HepG2 (cell line): Measurements from ENCODE around the gene TMEM187. TPM values are rescaled to one million over a fixed set of nuclear protein-coding genes. Genes with fewer than 3 reads are reported as not detected.

Experiments
- ATAC-seq: fragments of 200-7000 bp; cut with Tn5 transposase; 3 replicates; pipeline ENCODE4 v1.9.1; 2020; ENCODE audit warnings: mild to moderate bottlenecking, moderate library complexity
- BruUV-seq: library from RNA; stranded (reverse); fragments of 400-500 nt; replicated peaks from 2 replicates; lab custom pipeline; 2021; lab: Mats Ljungman, UMichigan
- CTCF ChIA-PET: fragments of 300-600 bp; formaldehyde crosslinking; extraction: SDS; loops from one replicate; lab custom pipeline; 2021; ENCODE audit warnings: low total read pairs, inconsistent platforms, low intra/inter-chr PET ratio; lab: Yijun Ruan, JAX
- POLR2A ChIA-PET: fragments of 350-600 bp; sonication (Branson Sonifier 250); formaldehyde crosslinking; loops from one replicate; lab custom pipeline; 2020; ENCODE audit warnings: antibody characterized with exemption, inconsistent platforms; lab: Yijun Ruan, JAX
- DNase-seq: peaks from one replicate; pipeline ENCODE4 v3.0.0-alpha.2; 2015; ENCODE audit warnings: low spot score
- FAIRE-seq: peaks from 3 replicates; lab custom pipeline; 2011; peaks lifted over from hg19 to GRCh38; lab: Jason Lieb, UNC
- H2AFZ ChIP-seq: one replicate; pipeline ENCODE4 v1.6.1; 2011; ENCODE audit warnings: low read length, inconsistent platforms
- H3K27ac ChIP-seq: fragments of 300-600 bp; 3 replicates; pipeline ENCODE4 v1.8.0; 2011; ENCODE audit warnings: mixed run types, mild to moderate bottlenecking, mixed read lengths, low read length, inconsistent platforms; ENCODE audit not compliant: insufficient read depth; ENCODE audit errors: extremely low read length
- H3K27me3 ChIP-seq, 2 experiments: fragments of 200-600 bp in 1 of 2; 2 replicates in 1 of 2; 3 replicates in 1 of 2; pipeline versions ENCODE4 v1.6.0 to v1.8.0; 2011; ENCODE audit warnings: low read length in 2 of 2, mild to moderate bottlenecking in 2 of 2, moderate library complexity in 2 of 2, inconsistent platforms in 1 of 2; ENCODE audit not compliant: insufficient read depth in 2 of 2, control insufficient read depth in 1 of 2
- H3K36me3 ChIP-seq, 2 experiments: fragments of 200-600 bp in 1 of 2; replicated peaks in 1 of 2; 2 replicates in 1 of 2; 3 replicates in 1 of 2; pipeline versions ENCODE4 v1.5.1 to v1.8.0; 2011; ENCODE audit warnings: low read length in 2 of 2, inconsistent platforms in 1 of 2; ENCODE audit not compliant: insufficient read depth in 2 of 2, control insufficient read depth in 1 of 2
- H3K4me1 ChIP-seq: 2 replicates; pipeline ENCODE4 v1.5.1; 2012; ENCODE audit warnings: low read length, inconsistent platforms; ENCODE audit not compliant: insufficient read depth
- H3K4me2 ChIP-seq: 2 replicates; pipeline ENCODE4 v1.6.0; 2011; ENCODE audit warnings: low read depth, low read length, inconsistent platforms
- H3K4me3 ChIP-seq, 3 experiments: fragments of 200-600 bp in 1 of 3; sonication (generic), shearing (Covaris generic) in 1 of 3; replicated peaks in 1 of 3; 2 replicates each; pipeline ENCODE4 v1.5.1; 2011 to 2016; ENCODE audit warnings: low read length in 3 of 3, inconsistent platforms in 2 of 3, low read depth in 2 of 3, mild to moderate bottlenecking in 2 of 3, control low read depth in 1 of 3, mixed read lengths in 1 of 3; ENCODE audit not compliant: insufficient read depth in 1 of 3
- H3K79me2 ChIP-seq: one replicate; pipeline ENCODE4 v1.6.1; 2011; ENCODE audit warnings: low read length, inconsistent platforms; ENCODE audit not compliant: insufficient read depth
- H3K9ac ChIP-seq: 2 replicates; pipeline ENCODE4 v1.6.0; 2011; ENCODE audit warnings: mild to moderate bottlenecking, low read depth, low read length, inconsistent platforms; ENCODE audit not compliant: insufficient read depth
- H3K9me3 ChIP-seq: 2 replicates; pipeline ENCODE4 v1.5.1; 2012; ENCODE audit warnings: mild to moderate bottlenecking, low read length
- H4K20me1 ChIP-seq: 2 replicates; pipeline ENCODE4 v1.6.0; 2011; ENCODE audit warnings: inconsistent platforms, mild to moderate bottlenecking, low read length, moderate library complexity; ENCODE audit not compliant: insufficient read depth
- NFE2L2 ChIP-seq: fragments of 150-350 bp; IDR thresholded peaks from 2 replicates; pipeline ENCODE4 v1.6.1; 2014; ENCODE audit warnings: low read length
- RBM22 ChIP-seq: fragments of 200-400 bp; formaldehyde crosslinking; optimal IDR thresholded peaks from 2 replicates; pipeline ENCODE3; 2017; ENCODE audit warnings: mild to moderate bottlenecking, low read length, moderate library complexity
- SNAI1 ChIP-seq: sonication (generic); formaldehyde crosslinking; IDR thresholded peaks from 2 replicates; pipeline ENCODE4 v1.5.0; 2020; ENCODE audit warnings: mild to moderate bottlenecking, missing genetic modification reagents, borderline replicate concordance
- TRIM24 ChIP-seq: sonication (generic); formaldehyde crosslinking; IDR thresholded peaks from 2 replicates; pipeline ENCODE4 v1.8.0; 2022; ENCODE audit warnings: mild to moderate bottlenecking, missing genetic modification reagents
- ZNF24 ChIP-seq: fragments of 450-650 bp; IDR thresholded peaks from 2 replicates; pipeline ENCODE4 v1.6.1; 2017; ENCODE audit warnings: antibody characterized with exemption, mild to moderate bottlenecking
- ZNF253 ChIP-seq: sonication (generic); formaldehyde crosslinking; IDR thresholded peaks from 2 replicates; pipeline ENCODE4 v1.8.0; 2022; ENCODE audit warnings: mild to moderate bottlenecking, missing genetic modification reagents, borderline replicate concordance
- ZNF333 ChIP-seq: sonication (generic); formaldehyde crosslinking; IDR thresholded peaks from 2 replicates; pipeline ENCODE4 v1.4.0; 2020; ENCODE audit warnings: mild to moderate bottlenecking, missing genetic modification reagents, borderline replicate concordance
- ZNF33B ChIP-seq: sonication (generic); formaldehyde crosslinking; IDR thresholded peaks from 2 replicates; pipeline ENCODE4 v1.5.1; 2020; ENCODE audit warnings: mild to moderate bottlenecking, missing genetic modification reagents
- ZNF383 ChIP-seq: sonication (generic); formaldehyde crosslinking; IDR thresholded peaks from 2 replicates; pipeline ENCODE4 v1.4.0; 2020; ENCODE audit warnings: missing genetic modification reagents, mild to moderate bottlenecking, borderline replicate concordance
- WGBS: methylation state at CpG from one replicate; pipeline ENCODE4 v1.1.6; 2017; ENCODE audit warnings: low lambda C conversion rate; 5-methylcytosine and 5-hydroxymethylcytosine counted together
- in situ Hi-C: cut with HindIII; loops from 2 replicates; pipeline ENCODE4 v1.10.0; 2017; ENCODE audit warnings: low pct_unique_long_range_greater_than_20kb; ENCODE audit not compliant: extremely low pct_ligation_motif_present
- intact Hi-C: fragments of 100-400 bp; cut with micrococcal nuclease; formaldehyde crosslinking; loops from one replicate; pipeline ENCODE4 v1.10.0; 2022; ENCODE audit not compliant: unreplicated experiment
- polyA plus RNA-seq, 8 experiments: library from polyadenylated mRNA; depleted of rRNA in 3 of 8; stranded (reverse) in 7 of 8; unstranded in 1 of 8; fragments of >200 nt; fragmentation: Illumina TruSeq in 4 of 8; extraction: Trizol in 4 of 8; gene quantifications; 2 replicates each; pipeline versions ENCODE4 v1.2.1 to v1.2.3, GENCODE V29; 2011 to 2016; ENCODE audit warnings: low read depth in 4 of 8, missing spikeins in 1 of 8, mixed read lengths in 1 of 8; ENCODE audit not compliant: insufficient read depth in 1 of 8
- total RNA-seq, 5 experiments: library from RNA; depleted of rRNA; stranded (reverse); fragments of >200 nt; fragmentation: Illumina TruSeq; extraction: Trizol; gene quantifications; 2 replicates each; pipeline ENCODE4 v1.2.3, GENCODE V29; 2016; ENCODE audit warnings: low read depth in 1 of 5
- TF ChIP-seq, protein P1 (sequence below): sonication (generic); formaldehyde crosslinking; IDR thresholded peaks from 2 replicates; pipeline ENCODE4 v1.8.0; 2022; ENCODE audit warnings: missing genetic modification reagents, mild to moderate bottlenecking, moderate library complexity, borderline replicate concordance
- TF ChIP-seq, protein P2 (sequence below): IDR thresholded peaks from 2 replicates; pipeline ENCODE4 v1.6.1; 2016; ENCODE audit warnings: missing genetic modification reagents, missing compliant biosample characterization

Gene TMEM187
- total and polyA plus RNA-seq, 2 of the 13 experiments (the other 11 are each of a cell fraction or from before 2014, with no cell fraction given), result 2.2 to 6.2 TPM

DNA sequence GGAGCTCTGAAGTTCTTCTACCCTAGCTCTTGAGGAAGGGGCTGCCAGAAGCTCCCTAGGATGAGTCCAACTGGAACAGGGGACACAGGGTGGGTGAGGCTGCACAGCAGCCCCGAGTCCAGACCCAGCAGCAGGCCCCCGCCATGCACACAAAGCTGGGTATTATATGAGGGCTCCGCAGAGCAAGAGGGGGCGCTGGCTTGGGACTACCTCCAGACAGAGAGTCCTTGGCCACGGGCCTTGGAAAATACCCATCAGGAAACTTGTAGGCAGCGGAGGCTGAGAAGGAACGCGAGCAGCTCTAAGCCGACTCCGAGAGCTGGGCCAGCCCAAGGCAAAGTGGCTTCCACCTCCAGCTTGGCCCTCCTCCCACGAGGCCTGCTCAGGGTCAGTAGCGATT lies 9.0 kb upstream of the TMEM187 start:
- DNase-seq (no peak), ATAC-seq (no peak), FAIRE-seq (no peak)
- Histone ChIP-seq H3K9ac (no peak overlapping the region), H3K4me1 (peaks cover 25% of the 10 kb centered on the region), H3K9me3 (no peaks in the 10 kb centered on the region), H3K4me3 (no peak overlapping the region), H3K27me3 (no peaks in the 10 kb centered on the region), H3K36me3 (peaks cover 17 to 63% of the 10 kb centered on the region in 2 experiments; a peak in 4 of 5 replicates), H3K4me2 (no peak overlapping the region), H3K27ac (no peak overlapping the region), H3K79me2 (peaks cover 50% of the 10 kb centered on the region), H4K20me1 (peaks cover 37% of the 10 kb centered on the region), H2AFZ (no peak overlapping the region)
- intact Hi-C loops (no loop called here), in situ Hi-C loops (no loop called here)
- no CpG with 5 or more reads among the region's 12 CpGs for WGBS
- ChIA-PET POLR2A (no interaction called here), CTCF (no interaction called here)
- no TSS peak for BruUV-seq
- TF ChIP-seq ZNF333 (CRISPR knock-in tag) (no peak), NFE2L2 (no peak), ZNF33B (CRISPR knock-in tag) (no peak), SNAI1 (CRISPR knock-in tag) (no peak), TRIM24 (CRISPR knock-in tag) (no peak), ZNF253 (no peak), ZNF383 (CRISPR knock-in tag) (no peak), ZNF24 (no peak), RBM22 (no peak)
- TF ChIP-seq, protein P1, sequence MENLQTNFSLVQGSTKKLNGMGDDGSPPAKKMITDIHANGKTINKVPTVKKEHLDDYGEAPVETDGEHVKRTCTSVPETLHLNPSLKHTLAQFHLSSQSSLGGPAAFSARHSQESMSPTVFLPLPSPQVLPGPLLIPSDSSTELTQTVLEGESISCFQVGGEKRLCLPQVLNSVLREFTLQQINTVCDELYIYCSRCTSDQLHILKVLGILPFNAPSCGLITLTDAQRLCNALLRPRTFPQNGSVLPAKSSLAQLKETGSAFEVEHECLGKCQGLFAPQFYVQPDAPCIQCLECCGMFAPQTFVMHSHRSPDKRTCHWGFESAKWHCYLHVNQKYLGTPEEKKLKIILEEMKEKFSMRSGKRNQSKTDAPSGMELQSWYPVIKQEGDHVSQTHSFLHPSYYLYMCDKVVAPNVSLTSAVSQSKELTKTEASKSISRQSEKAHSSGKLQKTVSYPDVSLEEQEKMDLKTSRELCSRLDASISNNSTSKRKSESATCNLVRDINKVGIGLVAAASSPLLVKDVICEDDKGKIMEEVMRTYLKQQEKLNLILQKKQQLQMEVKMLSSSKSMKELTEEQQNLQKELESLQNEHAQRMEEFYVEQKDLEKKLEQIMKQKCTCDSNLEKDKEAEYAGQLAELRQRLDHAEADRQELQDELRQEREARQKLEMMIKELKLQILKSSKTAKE (CRISPR knock-in tag), result no peak
- TF ChIP-seq, protein P2, sequence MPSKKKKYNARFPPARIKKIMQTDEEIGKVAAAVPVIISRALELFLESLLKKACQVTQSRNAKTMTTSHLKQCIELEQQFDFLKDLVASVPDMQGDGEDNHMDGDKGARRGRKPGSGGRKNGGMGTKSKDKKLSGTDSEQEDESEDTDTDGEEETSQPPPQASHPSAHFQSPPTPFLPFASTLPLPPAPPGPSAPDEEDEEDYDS (CRISPR knock-in tag), result no peak
